Thyroid gland (tissue), 4 donors: ENCODE measurements around the gene ELMO1.

ENCODE experiments used
- POLR2A ChIP-seq, 2 donors: fragments of 450-650 bp; IDR thresholded peaks; one replicate each; pipeline ENCODE4 v1.6.1; 2017; ENCODE audit warnings: antibody characterized with exemption in 2 of 2, mild to moderate bottlenecking in 2 of 2, moderate library complexity in 1 of 2
- TF ChIP-seq, protein P1 (sequence below), 6 experiments: fragments of 200-600 bp in 3 of 6; fragments of 450-650 bp in 3 of 6; sonication (generic) in 3 of 6; IDR thresholded peaks; one replicate each; pipeline ENCODE4 v1.5.1; 2016 to 2019; ENCODE audit warnings: antibody characterized with exemption in 6 of 6, mild to moderate bottlenecking in 2 of 6, inconsistent platforms in 1 of 6, moderate library complexity in 1 of 6

GRCh38 chr7:37411444-37412034, 37.1 kb downstream of the ELMO1 start:
- TF ChIP-seq, protein P1, sequence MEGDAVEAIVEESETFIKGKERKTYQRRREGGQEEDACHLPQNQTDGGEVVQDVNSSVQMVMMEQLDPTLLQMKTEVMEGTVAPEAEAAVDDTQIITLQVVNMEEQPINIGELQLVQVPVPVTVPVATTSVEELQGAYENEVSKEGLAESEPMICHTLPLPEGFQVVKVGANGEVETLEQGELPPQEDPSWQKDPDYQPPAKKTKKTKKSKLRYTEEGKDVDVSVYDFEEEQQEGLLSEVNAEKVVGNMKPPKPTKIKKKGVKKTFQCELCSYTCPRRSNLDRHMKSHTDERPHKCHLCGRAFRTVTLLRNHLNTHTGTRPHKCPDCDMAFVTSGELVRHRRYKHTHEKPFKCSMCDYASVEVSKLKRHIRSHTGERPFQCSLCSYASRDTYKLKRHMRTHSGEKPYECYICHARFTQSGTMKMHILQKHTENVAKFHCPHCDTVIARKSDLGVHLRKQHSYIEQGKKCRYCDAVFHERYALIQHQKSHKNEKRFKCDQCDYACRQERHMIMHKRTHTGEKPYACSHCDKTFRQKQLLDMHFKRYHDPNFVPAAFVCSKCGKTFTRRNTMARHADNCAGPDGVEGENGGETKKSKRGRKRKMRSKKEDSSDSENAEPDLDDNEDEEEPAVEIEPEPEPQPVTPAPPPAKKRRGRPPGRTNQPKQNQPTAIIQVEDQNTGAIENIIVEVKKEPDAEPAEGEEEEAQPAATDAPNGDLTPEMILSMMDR (IDR thresholded peaks at IDR 0.05) = no peak
- TF ChIP-seq POLR2A (IDR thresholded peaks at IDR 0.05) = no peak
